GM03348 (cell line): ENCODE measurements around the gene KIF1A.

ENCODE experiments used
- DNase-seq: peaks from one replicate; pipeline ENCODE4 v3.0.0; 2012; ENCODE audit warnings: low spot score

The KIF1A gene

GRCh38 chr2:240767341-240767740 lies 52.7 kb downstream of the KIF1A start:
- DNase-seq: no peak

DNA sequence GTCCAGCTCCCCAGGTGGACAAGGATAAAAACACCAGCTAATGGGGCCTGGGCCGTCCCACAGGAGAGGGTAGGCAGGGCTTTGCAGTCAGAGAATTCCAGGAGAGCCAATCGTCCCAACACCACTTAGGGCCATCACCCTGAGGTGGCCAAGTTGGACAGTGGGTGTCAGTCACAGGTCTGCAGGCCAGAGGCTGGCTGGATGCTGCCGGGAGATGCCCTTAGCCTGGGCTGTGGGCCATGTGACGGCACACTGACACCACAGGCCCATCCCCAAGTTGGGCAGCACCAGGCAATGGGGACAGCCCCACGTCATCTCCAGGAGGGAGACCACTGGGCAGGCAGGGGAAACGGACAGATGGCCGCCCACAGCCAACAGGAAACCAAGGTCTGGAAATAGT lies 53.9 kb downstream of the KIF1A start:
- no peak for DNase-seq

GRCh38 chr2:240765007-240765406 lies 55.0 kb downstream of the KIF1A start:
- DNase-seq: no peak

DNA sequence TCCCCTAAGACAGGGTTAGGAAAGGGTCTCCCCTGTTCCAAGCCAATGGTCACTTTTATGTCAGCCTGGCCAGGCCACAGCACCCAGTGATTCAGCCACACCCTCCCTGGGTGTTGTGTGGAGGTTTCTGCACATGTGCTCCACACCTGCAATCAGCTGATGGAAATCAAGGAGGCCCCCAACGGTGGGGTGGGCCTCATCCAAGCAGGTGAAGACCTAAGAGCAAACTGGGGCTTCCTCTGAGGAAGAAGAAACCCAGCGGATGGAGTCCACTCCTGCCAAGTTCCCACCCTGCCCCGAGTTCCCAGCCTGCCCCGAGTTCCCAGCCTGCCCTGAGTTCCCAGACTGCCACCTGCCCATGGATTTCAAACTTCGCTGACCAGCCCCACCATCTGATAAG lies 55.4 kb downstream of the KIF1A start:
- no peak for DNase-seq

GRCh38 chr2:240762971-240763370 lies 57.0 kb downstream of the KIF1A start:
- no peak for DNase-seq

DNA sequence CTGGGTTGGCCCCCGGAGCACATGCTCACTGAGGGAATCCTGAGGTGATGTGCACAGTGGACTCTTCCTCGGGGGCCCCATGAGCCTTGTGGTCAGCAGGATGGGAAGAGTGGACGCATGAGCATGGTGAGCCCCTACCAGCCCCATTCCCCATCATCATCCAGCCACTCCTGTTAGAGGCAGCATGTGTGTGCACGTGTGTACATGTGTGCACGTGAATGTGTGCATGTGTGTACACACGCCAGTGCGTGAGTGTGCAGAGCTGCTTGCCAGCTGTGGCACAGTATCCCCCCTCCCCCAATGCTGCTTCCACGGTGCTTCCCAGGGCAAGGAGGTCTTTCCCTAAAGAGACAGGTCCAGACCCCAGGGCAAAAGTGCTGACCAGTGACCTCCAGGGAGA lies 57.8 kb downstream of the KIF1A start:
- no peak for DNase-seq

- DNase-seq: no peak
Measured at GRCh38 chr2:240760576-240761246, 59.3 kb downstream of the KIF1A start.

DNA sequence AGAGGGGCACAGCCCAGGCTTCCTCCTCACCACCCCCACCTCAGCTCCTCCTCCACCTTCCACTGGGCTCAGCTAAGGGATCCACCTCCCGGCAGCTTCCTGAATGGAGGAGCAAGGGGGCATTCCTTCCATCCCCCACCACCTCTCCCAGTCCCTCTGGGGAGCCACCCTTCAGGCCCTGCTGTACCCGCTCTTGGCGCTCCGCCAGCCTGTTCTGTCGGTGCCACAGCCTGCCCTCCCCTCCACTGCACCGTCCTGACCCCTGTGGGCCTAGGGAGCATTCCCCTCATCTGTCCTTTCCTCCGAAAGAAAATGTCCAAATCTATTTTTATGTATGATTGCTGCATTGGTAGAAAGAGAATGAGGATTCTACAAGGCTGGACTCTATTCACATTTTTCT lies 59.9 kb downstream of the KIF1A start:
- DNase-seq: no peak

DNA sequence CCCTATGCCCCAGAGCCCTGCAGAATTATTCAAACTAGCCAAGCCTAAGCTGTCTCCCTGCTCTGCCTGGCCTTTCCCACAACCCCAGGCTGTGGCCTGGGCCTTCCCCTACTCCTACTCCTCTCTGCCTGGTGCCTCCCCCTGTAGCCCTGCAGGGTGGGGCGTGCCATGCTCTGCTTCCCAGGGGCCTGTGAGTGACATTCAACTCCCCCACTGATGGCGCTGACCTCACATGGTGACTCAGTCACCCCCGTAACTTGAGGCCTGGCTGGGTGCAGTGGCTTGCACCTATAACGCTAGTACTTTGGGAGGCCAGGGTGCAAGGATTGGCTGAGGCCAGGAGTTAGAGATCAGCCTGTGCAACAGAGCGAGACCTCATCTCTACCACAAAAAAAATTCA lies 60.6 kb downstream of the KIF1A start:
- DNase-seq: no peak

DNA sequence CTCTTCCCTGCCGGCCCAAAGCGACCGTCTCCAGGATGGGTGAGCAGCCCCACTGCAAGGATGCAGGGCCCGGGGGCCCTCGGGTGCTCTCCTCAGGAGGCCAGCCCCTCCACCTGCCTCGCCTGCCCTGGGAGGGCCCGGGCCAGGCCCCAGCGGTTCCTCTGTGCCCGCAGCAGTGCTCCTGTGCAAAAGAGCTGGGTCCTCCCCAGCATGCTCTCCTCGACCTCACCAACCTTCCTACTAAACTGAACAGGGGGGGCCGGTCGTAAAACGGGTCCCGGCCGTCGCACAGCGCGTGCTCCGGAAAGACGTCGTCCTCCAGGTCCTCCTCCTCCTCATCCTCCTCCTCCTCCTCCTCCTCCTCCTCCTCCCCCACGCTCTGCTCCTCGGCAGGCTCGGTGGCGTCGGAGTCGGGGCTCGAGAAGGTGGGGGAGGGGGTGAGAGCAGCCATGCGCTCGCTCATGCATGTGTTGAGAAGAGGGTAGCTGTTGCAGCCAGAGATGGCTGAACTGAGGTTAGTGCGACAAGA lies 62.9 kb downstream of the KIF1A start:
- DNase-seq: no peak

DNA sequence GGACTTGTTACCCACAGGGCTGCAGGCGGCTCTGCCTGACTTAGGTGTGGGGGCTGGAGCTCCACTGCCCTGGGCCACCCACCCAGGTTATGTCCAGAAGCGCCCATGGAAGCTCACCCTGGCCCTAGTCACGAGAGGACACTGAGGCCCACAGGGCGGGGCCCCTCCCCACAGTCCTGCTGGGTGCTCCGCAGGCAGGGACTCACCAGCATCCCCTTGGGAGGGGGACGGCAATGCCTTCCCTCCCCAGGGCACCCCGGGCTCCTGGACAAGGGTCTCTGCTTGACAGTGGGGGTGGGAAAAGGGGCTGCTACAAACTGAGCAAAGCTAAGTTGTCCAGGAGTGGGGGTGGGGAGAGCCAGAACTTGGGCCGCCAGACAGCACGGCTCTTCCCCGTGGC lies 67.8 kb downstream of the KIF1A start:
- no peak for DNase-seq

DNA sequence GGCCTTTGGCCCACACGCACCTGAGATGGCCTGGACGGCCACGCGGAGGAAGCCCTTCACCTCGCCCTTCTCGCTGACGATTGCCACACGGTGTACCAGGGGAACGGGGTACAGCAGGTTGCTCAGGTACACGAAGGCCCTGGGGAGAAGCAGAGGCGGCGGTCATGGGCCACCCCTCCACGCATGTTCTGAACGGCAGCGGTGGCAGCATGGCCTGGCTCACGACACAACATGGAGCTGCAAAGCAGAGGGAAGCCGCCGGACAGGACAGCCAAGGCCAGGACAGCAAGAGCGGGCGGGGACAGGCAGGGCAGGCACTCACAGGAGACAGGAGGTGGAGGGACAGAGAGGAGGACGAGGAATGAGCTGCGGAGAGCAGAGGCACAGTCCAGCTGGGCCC lies 69.6 kb downstream of the KIF1A start:
- no peak for DNase-seq

DNA sequence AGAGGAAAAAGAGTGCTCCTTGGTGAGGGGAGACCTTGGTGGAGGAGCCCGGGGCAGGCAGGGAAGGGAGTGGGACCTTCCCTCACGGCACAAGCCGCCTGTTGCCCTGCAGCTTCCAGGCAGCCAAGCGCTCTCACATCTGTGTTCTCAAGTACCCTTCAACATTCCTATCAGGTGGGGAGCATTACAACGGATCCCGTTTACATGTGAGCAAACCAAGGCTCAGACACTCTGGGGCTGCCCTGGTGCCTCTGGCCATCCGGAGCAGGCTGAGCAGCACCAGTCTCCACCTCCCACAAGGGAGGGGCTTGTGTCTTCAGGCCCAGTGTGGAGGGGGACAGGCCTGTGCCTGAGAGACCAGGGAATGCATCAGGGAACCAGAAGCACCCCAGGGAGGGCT lies 70.5 kb downstream of the KIF1A start:
- no peak for DNase-seq

DNA sequence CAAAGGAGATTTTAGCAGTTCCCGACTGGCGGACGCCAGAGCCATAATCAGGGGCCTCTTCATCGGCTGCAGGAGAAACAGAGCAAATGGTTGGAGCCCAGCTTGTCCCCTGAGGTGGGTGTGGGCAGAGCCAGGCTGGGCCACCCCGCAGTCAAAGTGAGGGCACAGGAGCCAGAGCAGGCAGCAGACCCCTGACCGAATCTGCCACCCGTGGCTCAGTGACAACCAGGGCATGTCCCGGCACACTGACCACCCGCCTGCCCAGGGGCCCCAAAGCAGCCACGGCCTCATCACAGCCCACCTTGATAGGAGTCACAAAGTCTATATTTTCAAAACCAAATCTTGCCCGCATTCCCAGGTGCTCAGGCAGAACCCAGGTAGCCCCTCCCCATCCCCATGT lies 72.8 kb downstream of the KIF1A start:
- no peak for DNase-seq

DNA sequence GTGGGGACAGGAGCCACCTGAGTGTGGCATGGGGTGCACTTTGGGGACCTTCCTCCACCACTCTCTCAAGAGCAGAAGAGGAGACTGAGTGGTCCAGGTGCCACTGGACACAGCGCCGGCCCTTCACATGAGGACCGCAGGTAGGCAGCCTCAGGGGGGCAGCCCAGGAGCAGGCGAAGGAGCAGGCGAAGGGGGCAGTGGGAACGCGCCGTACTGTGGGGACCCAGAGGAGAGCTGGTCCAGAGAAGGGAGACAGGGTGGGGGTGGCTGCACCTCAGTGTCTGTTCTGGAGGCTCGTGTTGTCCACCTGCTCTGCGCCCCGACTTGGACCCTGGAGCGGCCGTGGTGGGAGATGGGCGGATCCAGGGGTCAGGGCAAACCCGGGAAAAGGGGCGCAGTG lies 73.3 kb downstream of the KIF1A start:
- DNase-seq: no peak

DNA sequence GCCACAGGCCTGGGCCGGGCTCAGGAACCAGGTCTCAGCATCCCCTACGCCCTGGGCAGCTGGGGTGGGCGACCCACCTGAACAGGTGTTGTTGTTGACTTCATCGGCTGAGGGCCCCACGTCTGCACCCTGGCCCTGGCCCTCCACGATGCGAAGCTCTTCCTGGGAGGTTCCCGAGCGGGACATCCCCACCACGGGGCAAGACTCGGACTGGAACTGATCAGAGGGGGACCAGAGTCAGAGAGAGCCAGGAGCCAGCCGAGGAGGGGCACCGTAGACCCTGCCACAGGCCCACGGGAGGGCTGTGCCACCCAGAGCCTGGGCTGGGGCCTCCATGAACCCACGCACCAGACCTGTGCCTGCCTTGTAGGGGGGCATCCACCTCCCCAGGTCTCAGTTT lies 74.1 kb downstream of the KIF1A start:
- no peak for DNase-seq

DNA sequence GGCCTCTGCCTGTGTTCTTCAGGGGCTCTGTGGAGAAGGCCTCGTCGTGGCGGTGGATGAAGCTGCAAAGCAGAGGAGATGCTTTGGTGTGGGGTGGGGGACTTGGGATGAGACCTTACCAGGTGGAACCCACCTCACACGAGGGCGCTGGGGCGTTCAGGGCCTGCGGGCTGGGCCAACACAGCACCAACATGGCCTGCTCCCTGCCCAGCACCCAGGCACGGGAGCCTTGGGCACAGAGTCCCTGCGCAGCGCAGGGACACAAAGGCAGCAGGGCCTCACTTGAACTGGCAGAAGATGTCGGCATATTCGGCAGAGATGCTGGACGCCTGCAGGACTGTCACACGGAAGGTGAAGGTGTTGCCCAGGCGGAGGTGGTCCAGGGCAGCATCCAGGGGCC lies 74.6 kb downstream of the KIF1A start:
- DNase-seq: no peak

GRCh38 chr2:240742602-240743095 lies 77.4 kb downstream of the KIF1A start:
- no peak for DNase-seq

DNA sequence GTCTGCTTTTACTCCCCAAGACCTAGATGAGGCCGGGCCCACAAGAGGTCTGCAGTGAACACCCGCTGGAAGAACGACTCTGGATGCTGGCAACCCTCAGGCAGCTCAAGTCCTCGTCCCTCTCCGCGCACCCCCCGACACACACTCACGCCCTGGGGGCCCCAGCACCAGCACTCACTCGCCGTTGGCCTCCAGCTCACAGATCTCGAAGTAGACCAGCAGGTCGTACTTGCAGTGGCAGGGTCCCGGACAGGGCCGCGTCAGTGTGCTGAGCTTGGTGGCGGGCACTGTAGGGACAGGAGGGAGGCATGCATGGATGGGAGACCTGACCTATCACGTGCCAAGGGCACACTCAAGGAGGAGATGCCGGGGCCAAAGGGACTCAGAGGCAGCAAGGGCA lies 78.9 kb downstream of the KIF1A start:
- no peak for DNase-seq

- no peak for DNase-seq
Measured at GRCh38 chr2:240739797-240740196, 80.2 kb downstream of the KIF1A start.

DNA sequence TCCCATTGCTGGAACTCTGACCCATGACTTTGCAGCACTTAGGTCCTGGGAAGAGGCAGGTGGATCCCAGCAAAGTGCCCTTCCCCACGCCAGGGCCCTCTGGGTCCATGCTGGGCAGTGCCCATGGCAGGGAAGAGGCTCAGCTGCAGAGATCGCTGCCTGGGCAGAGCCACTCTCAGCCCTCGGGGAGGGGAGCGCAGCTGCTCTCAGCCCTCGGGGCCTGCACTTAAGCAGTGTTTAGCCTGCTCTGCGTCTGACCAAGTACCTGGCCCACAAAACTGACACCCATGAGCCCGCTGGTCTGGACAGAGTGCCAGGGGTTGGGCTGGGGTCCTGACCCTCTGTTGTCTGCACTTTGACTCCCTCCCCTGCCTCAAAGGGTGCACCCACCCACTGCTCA lies 82.1 kb downstream of the KIF1A start:
- DNase-seq: no peak

DNA sequence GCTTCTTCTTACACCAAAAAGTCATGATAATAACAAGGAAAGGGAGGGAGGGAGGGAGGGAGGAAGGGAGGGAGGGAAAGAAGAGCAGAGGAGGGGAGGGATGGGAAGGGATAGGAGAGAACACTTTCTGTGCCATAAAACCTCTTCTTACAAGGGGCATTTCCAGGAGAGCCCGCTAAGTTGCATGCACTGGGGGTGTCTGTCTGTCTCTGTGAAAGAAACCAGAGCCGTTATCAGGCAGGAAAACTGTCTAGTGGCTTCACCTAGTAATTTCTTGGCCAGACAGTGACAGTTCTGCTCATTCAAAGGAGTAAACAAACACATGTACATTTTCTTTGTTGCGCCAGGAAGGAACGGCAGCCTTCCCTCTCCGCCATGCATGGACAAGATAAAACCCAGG lies 82.5 kb downstream of the KIF1A start:
- no peak for DNase-seq

GRCh38 chr2:240736281-240737250 lies 83.5 kb downstream of the KIF1A start:
- no peak for DNase-seq
